Stimulated activated CD4-positive, alpha-beta T cell treated with anti-CD3 and anti-CD28 coated beads, Interleukin-4, amount 100 ng/mL, for 24 hours (primary cell): ENCODE data around the gene HOTAIR.
A peak's percentile ranks its signal among the peaks of the same experiment; 100 is the strongest.

ENCODE experiments used
- DNase-seq: peaks from one replicate; pipeline ENCODE4 v3.0.0-alpha.2; 2020

Gene HOTAIR

GRCh38 chr12:53984901-53985691 is 10.3 kb upstream of the HOTAIR start, which contains the start of gene HOXC10:
Gene HOXC10, plus strand, starts transcription at chr12:53985146. Its CDS starts 114 bp downstream, at chr12:53985260.
- peak; percentile 76 for DNase-seq

GRCh38 chr12:53983950-53984572 is 9.3 kb upstream of the HOTAIR start:
- no peak for DNase-seq

- no peak for DNase-seq
These were observed 8.8 kb upstream of the HOTAIR start for GRCh38 chr12:53983568-53983949.

- no peak for DNase-seq
These were observed 8.2 kb upstream of the HOTAIR start for GRCh38 chr12:53982648-53983567.

GRCh38 chr12:53981634-53982565 is 7.1 kb upstream of the HOTAIR start:
- no peak for DNase-seq

- no peak for DNase-seq
These were observed 6.2 kb upstream of the HOTAIR start for GRCh38 chr12:53980802-53981496.

- no peak for DNase-seq
These were observed 5.5 kb upstream of the HOTAIR start for GRCh38 chr12:53980104-53980801.

GRCh38 chr12:53978477-53979356 is 4.0 kb upstream of the HOTAIR start:
- no peak for DNase-seq

GRCh38 chr12:53977596-53978445 is 3.1 kb upstream of the HOTAIR start:
- no peak for DNase-seq

- no peak for DNase-seq
These were observed 2.3 kb upstream of the HOTAIR start for GRCh38 chr12:53976823-53977595.

- no peak for DNase-seq
These were observed 1.5 kb upstream of the HOTAIR start for GRCh38 chr12:53976172-53976822.

- no peak for DNase-seq
These were observed 862 bp upstream of the HOTAIR start for GRCh38 chr12:53975479-53976152.

- DNase-seq: no peak
These were observed 314 bp upstream of the HOTAIR start for GRCh38 chr12:53975064-53975471.

GRCh38 chr12:53973236-53974042 is 1.3 kb downstream of the HOTAIR start:
- no peak for DNase-seq

- DNase-seq: no peak
These were observed 2.0 kb downstream of the HOTAIR start, which contains the start of gene HOXC11 for GRCh38 chr12:53972722-53973235. Gene HOXC11, plus strand, starts transcription at chr12:53973126. Its CDS starts 116 bp downstream, at chr12:53973242.
